Esophagus squamous epithelium (tissue), 5 donors: Measurements from ENCODE around the gene TP53I13. TPM values are rescaled to one million over a fixed set of nuclear protein-coding genes. Genes with fewer than 3 reads are reported as not detected.

ENCODE experiments used
- DNase-seq: peaks from one replicate; lab custom pipeline; 2025; lab: John Stamatoyannopoulos, UW
- H3K27ac ChIP-seq, 4 donors: fragments of 200-600 bp; sonication (generic); one replicate each; pipeline ENCODE4 v1.5.1; 2016 to 2019; ENCODE audit warnings: mild to moderate bottlenecking in 1 of 4
- H3K27me3 ChIP-seq, 4 donors: fragments of 200-600 bp; sonication (generic); 1 replicate in 3 of 4; 2 replicates in 1 of 4; pipeline versions ENCODE4 v1.5.1 to v1.6.0; 2017 to 2021; ENCODE audit warnings: antibody characterized with exemption in 1 of 4
- H3K36me3 ChIP-seq, 3 donors: fragments of 200-600 bp; sonication (generic); one replicate each; pipeline ENCODE4 v1.5.1; 2016 to 2019
- H3K4me1 ChIP-seq, 3 donors: fragments of 200-600 bp; sonication (generic); one replicate each; pipeline ENCODE4 v1.5.1; 2017 to 2019
- H3K4me3 ChIP-seq, 4 donors: fragments of 200-600 bp; sonication (generic); 1 replicate in 3 of 4; 2 replicates in 1 of 4; pipeline ENCODE4 v1.5.1; 2016 to 2019; ENCODE audit warnings: mild to moderate bottlenecking in 2 of 4, moderate library complexity in 1 of 4
- H3K9me3 ChIP-seq, 3 donors: fragments of 200-600 bp; sonication (generic); one replicate each; pipeline ENCODE4 v1.5.1; 2016 to 2019
- POLR2A ChIP-seq, 4 donors: fragments of 450-650 bp; IDR thresholded peaks; one replicate each; pipeline ENCODE4 v1.6.1; 2017; ENCODE audit warnings: antibody characterized with exemption in 4 of 4, mild to moderate bottlenecking in 4 of 4, moderate library complexity in 3 of 4
- WGBS, 2 donors: methylation state at CpG; one replicate each; pipeline ENCODE4 v1.1.5; 2018; 5-methylcytosine and 5-hydroxymethylcytosine counted together
- intact Hi-C: fragments of 100-400 bp; cut with DNase I; formaldehyde crosslinking; loops from one replicate; pipeline ENCODE4 v1.15.0; 2022
- total RNA-seq, 4 donors: library from RNA; depleted of rRNA; stranded (reverse); fragments of >200 nt; gene quantifications; one replicate each; pipeline ENCODE4 v1.1.0, GENCODE V29; 2016
- TF ChIP-seq, protein P1 (sequence below), 6 experiments: fragments of 450-650 bp in 4 of 6; fragments of 200-600 bp in 2 of 6; sonication (generic) in 2 of 6; IDR thresholded peaks; one replicate each; pipeline ENCODE4 v1.5.1; 2016 to 2019; ENCODE audit warnings: antibody characterized with exemption in 6 of 6, mild to moderate bottlenecking in 4 of 6, moderate library complexity in 4 of 6
- donor health status: DM: yes; HTN: yes; CAD: no.

TP53I13 gene
- total RNA-seq, 4 donors from 2014 or later, result 11.8 to 34.9 (median 21.8) TPM

GRCh38 chr17:29571883-29572681, 3.6 kb downstream of the TP53I13 start:
- intact Hi-C loops, result no loop called here
- TF ChIP-seq POLR2A (IDR thresholded peaks at IDR 0.05), result no peak
- TF ChIP-seq, protein P1, sequence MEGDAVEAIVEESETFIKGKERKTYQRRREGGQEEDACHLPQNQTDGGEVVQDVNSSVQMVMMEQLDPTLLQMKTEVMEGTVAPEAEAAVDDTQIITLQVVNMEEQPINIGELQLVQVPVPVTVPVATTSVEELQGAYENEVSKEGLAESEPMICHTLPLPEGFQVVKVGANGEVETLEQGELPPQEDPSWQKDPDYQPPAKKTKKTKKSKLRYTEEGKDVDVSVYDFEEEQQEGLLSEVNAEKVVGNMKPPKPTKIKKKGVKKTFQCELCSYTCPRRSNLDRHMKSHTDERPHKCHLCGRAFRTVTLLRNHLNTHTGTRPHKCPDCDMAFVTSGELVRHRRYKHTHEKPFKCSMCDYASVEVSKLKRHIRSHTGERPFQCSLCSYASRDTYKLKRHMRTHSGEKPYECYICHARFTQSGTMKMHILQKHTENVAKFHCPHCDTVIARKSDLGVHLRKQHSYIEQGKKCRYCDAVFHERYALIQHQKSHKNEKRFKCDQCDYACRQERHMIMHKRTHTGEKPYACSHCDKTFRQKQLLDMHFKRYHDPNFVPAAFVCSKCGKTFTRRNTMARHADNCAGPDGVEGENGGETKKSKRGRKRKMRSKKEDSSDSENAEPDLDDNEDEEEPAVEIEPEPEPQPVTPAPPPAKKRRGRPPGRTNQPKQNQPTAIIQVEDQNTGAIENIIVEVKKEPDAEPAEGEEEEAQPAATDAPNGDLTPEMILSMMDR (IDR thresholded peaks at IDR 0.05), result no peak
- H3K4me1 ChIP-seq, result peaks cover 17 to 64% (median 23%) of the 10 kb centered on the region in 3 donors
- H3K36me3 ChIP-seq, result peaks cover 21 to 45% (median 25%) of the 10 kb centered on the region in 3 donors
- H3K27ac ChIP-seq, result peak overlapping the region in 3 of 4 donors; percentile 3 to 59 (median 23)
- no peak for DNase-seq
- peak overlapping the region; percentile 9 to 52 (median 34) for H3K4me3 ChIP-seq
- H3K9me3 ChIP-seq, result no peaks in the 10 kb centered on the region
- H3K27me3 ChIP-seq, result no peaks in the 10 kb centered on the region
- WGBS, 2 donors, result 57 to 60% methylated on average over 4 to 6 of the region's 30 CpGs

DNA sequence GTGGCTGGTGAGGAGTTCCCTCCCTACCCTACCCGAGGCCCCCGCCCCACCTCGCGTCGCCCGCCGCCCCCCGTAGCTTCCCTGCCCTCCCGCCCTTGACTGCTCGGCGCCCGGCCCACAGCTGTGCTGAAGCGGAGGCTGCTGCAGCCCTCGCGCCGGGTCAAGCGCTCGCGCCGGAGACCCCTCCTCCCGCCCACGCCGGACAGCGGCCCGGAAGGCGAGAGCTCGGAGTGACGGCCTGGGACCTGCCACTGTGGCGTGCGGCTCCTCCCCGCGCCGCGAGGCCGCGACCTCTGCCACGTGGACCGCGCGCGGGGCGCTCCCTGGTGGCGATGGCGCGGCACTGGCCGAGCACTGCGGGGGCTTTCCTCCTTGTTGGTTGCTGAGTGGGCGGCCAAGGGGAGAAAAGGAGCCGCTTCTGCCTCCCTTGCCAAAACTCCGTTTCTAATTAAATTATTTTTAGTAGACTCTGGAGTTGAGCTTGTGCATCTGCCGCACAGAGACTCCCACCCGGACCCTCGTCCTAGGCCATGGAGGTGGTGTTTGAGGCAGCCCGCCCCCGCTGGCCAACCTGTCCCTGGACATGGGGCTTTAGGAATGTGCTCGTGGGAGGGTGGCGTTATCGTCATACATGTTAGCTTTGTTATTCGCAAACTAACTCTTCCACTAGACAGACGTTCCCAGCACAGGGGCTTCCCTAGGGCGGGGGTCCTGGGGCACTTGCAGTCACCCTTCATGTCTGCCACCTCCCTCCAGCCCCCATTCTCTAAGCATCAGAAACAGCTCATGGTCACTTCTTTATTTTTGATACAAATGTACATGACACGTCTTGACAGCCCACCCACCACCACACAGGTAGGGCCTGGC, 4.4 kb downstream of the TP53I13 start:
- Histone ChIP-seq H3K4me1 (peaks cover 20 to 64% (median 30%) of the 10 kb centered on the region in 3 donors), H3K36me3 (peaks cover 21 to 53% (median 33%) of the 10 kb centered on the region in 3 donors), H3K9me3 (no peaks in the 10 kb centered on the region), H3K27ac (peak overlapping the region in 3 of 4 donors; percentile 3 to 59 (median 23)), H3K27me3 (no peaks in the 10 kb centered on the region), H3K4me3 (peak overlapping the region; percentile 9 to 52 (median 34))
- DNase-seq, result no peak
- TF ChIP-seq, protein P1 (IDR thresholded peaks at IDR 0.05), result peak; percentile 49 to 70 (median 66)
- TF ChIP-seq POLR2A (IDR thresholded peaks at IDR 0.05), result no peak
- intact Hi-C loops, result no loop called here
- WGBS, 2 donors, result 47 to 78% methylated on average over 12 to 17 of the region's 62 CpGs

GRCh38 chr17:29573558-29573869, 5.0 kb downstream of the TP53I13 start:
- peaks cover 21 to 59% (median 39%) of the 10 kb centered on the region in 3 donors for H3K36me3 ChIP-seq
- intact Hi-C loops, result no loop called here
- no peak for DNase-seq

DNA sequence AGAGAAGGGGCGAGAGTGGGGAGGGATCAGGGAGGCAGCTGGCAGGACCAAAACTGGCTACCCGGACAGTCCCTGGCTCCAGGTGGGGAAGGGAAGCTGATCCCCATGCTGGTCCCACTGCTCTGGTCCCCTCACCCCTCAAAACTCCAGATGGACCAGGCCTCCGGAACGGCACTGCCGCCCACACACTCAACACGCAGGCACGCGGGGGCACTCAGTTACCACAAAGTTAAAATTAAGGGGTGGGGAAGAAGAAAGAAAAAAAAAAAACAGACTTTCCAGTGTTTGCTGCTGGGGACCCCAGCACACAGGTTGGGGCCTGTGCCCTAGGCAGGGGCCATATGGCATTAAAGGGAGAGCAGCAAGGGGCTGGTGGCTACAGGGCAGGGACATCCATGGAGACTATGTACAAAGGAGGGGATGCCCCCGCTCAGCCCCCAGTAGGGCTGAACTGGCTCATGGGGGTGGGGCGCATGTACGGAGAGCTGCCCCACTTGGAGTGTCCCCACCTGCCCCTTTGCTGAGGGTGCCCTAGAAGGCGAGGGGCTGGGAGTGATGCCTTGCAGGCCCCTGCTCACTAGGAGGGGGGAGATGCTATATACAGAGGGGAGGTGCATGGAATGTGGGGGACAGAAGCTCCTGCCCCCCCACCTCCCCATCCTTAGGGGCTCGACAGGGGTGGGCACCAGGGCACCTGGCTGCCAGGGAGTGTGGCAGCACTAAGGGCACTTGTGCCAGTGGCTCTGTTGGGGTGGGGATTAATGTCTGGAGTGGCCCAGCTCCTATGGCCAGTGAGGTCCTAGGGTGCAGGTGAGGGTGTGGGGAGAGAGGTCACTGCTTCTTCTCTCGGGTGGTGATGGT, 5.6 kb downstream of the TP53I13 start:
- WGBS, 2 donors, result 83 to 89% methylated on average over 5 to 7 of the region's 14 CpGs
- intact Hi-C loops, result no loop called here
- H3K4me1 ChIP-seq, result peaks cover 27 to 69% (median 28%) of the 10 kb centered on the region in 3 donors
- H3K4me3 ChIP-seq, result no peak overlapping the region
- no peak overlapping the region for H3K27ac ChIP-seq
- TF ChIP-seq, protein P1 (IDR thresholded peaks at IDR 0.05), result no peak
- TF ChIP-seq POLR2A (IDR thresholded peaks at IDR 0.05), result no peak
- H3K36me3 ChIP-seq, result peaks cover 21 to 65% (median 44%) of the 10 kb centered on the region in 3 donors
- no peak for DNase-seq
- no peaks in the 10 kb centered on the region for H3K9me3 ChIP-seq
- H3K27me3 ChIP-seq, result no peaks in the 10 kb centered on the region

More at GRCh38 chr17:29573558-29573869, 5.0 kb downstream of the TP53I13 start:
- no peaks in the 10 kb centered on the region for H3K9me3 ChIP-seq
- no peak overlapping the region for H3K4me3 ChIP-seq
- H3K4me1 ChIP-seq, result peaks cover 26 to 68% (median 30%) of the 10 kb centered on the region in 3 donors
- no peaks in the 10 kb centered on the region for H3K27me3 ChIP-seq
- WGBS, 2 donors, result 85 to 94% methylated on average over 3 to 4 of the region's 6 CpGs
- TF ChIP-seq, protein P1 (IDR thresholded peaks at IDR 0.05), result no peak
- no peak for TF ChIP-seq POLR2A (IDR thresholded peaks at IDR 0.05)
- no peak overlapping the region for H3K27ac ChIP-seq
